NT2/D1 (cell line): Measurements from ENCODE around the gene UBAC2.

Experiments used
- SUZ12 ChIP-seq: IDR thresholded peaks from 2 replicates; pipeline ENCODE4 v1.6.1; 2011; ENCODE audit not compliant: insufficient read length, insufficient read depth; ENCODE audit errors: extremely low read depth
- YY1 ChIP-seq: IDR thresholded peaks from 2 replicates; pipeline ENCODE4 v1.6.1; 2011; ENCODE audit not compliant: insufficient read length, insufficient read depth

- TF ChIP-seq SUZ12: no peak
- TF ChIP-seq YY1: no peak
These were observed 63.4 kb downstream of the UBAC2 start for GRCh38 chr13:99264051-99264450.
